SU-DHL-6 (cell line): Measurements from ENCODE around the gene SLC9A9.

Source experiments
- H2AFZ ChIP-seq: fragments of 200-600 bp; sonication (generic); 2 replicates; pipeline ENCODE4 v1.6.1; 2014; ENCODE audit warnings: low read depth, mild to moderate bottlenecking, moderate library complexity, mixed read lengths, antibody characterized with exemption, low read length; ENCODE audit not compliant: severe bottlenecking
- H3F3A ChIP-seq: fragments of 200-600 bp; shearing (Covaris generic); 2 replicates; pipeline ENCODE4 v1.6.0; 2016; ENCODE audit warnings: antibody characterized with exemption, mild to moderate bottlenecking; ENCODE audit not compliant: insufficient read depth
- H3K27ac ChIP-seq: fragments of 200-600 bp; sonication (generic); 2 replicates; pipeline ENCODE4 v1.5.1; 2016; ENCODE audit warnings: low read depth, mild to moderate bottlenecking, low read length, moderate library complexity, mixed read lengths
- H3K27me3 ChIP-seq: fragments of 200-600 bp; sonication (generic), shearing (Covaris generic); 2 replicates; pipeline ENCODE4 v1.6.0; 2014; ENCODE audit warnings: mild to moderate bottlenecking, low read length
- H3K36me3 ChIP-seq: fragments of 200-600 bp; sonication (generic); 2 replicates; pipeline ENCODE4 v1.6.1; 2014; ENCODE audit warnings: mild to moderate bottlenecking, low read length, mixed read lengths
- H3K4me2 ChIP-seq: fragments of 300-600, 200-600 bp; shearing (Covaris generic), sonication (generic); 2 replicates; pipeline ENCODE4 v1.6.0; 2014; ENCODE audit warnings: low read length, low read depth, mild to moderate bottlenecking; ENCODE audit not compliant: poor library complexity, severe bottlenecking
- H3K4me3 ChIP-seq: fragments of 200-600 bp; sonication (generic); 2 replicates; pipeline ENCODE4 v1.5.1; 2014; ENCODE audit warnings: antibody characterized with exemption, low read length, mild to moderate bottlenecking, mixed read lengths; ENCODE audit not compliant: insufficient read depth, poor library complexity, severe bottlenecking
- H3K79me2 ChIP-seq: fragments of 200-600 bp; sonication (generic); 2 replicates; pipeline ENCODE4 v1.6.1; 2014; ENCODE audit warnings: mild to moderate bottlenecking, low read length, moderate library complexity; ENCODE audit not compliant: insufficient read depth
- H3K9ac ChIP-seq: fragments of 200-600 bp; sonication (generic); 2 replicates; pipeline ENCODE4 v1.7.0; 2014; ENCODE audit warnings: mild to moderate bottlenecking, low read length
- H3K9me2 ChIP-seq: fragments of 200-600 bp; sonication (generic); replicated peaks from 2 replicates; pipeline ENCODE4 v1.6.1; 2014; ENCODE audit warnings: low read length; ENCODE audit not compliant: insufficient read depth
- H3K9me3 ChIP-seq: fragments of 200-600 bp; sonication (generic); 2 replicates; pipeline ENCODE4 v1.6.1; 2014; ENCODE audit warnings: low read length, mixed read lengths; ENCODE audit not compliant: insufficient read depth
- H4K20me1 ChIP-seq: fragments of 200-600 bp; sonication (generic); 2 replicates; pipeline ENCODE4 v1.6.1; 2014; ENCODE audit warnings: low read depth, mild to moderate bottlenecking, antibody characterized with exemption, low read length, moderate library complexity, mixed read lengths
- CTCF ChIP-seq: fragments of 200-600 bp; sonication (generic); IDR thresholded peaks from one replicate; pipeline ENCODE4 v1.5.1; 2017; ENCODE audit warnings: antibody characterized with exemption, mild to moderate bottlenecking, low read length, moderate library complexity; ENCODE audit not compliant: insufficient read depth, poor library complexity, severe bottlenecking
- EZH2phosphoT487 ChIP-seq: fragments of 200-600 bp; sonication (generic), shearing (Covaris generic); conservative IDR thresholded peaks from 2 replicates; pipeline ENCODE4 v1.6.1; 2018; ENCODE audit warnings: mild to moderate bottlenecking, antibody characterized with exemption, low read length, moderate library complexity, mixed read lengths

Gene SLC9A9

GRCh38 chr3:143479727-143480126 is 368.5 kb downstream of the SLC9A9 start:
- H4K20me1 ChIP-seq, result no peaks in the 10 kb centered on the region
- H3K9me3 ChIP-seq, result no peaks in the 10 kb centered on the region
- H2AFZ ChIP-seq, result no peak overlapping the region
- H3K27ac ChIP-seq, result no peak overlapping the region
- H3K79me2 ChIP-seq, result no peaks in the 10 kb centered on the region
- no peak for TF ChIP-seq CTCF
- H3K4me2 ChIP-seq, result no peak overlapping the region
- H3F3A ChIP-seq, result no peaks in the 10 kb centered on the region
- H3K4me3 ChIP-seq, result no peak overlapping the region
- no peaks in the 10 kb centered on the region for H3K27me3 ChIP-seq
- H3K36me3 ChIP-seq, result no peaks in the 10 kb centered on the region
- no peak overlapping the region for H3K9ac ChIP-seq
- H3K9me2 ChIP-seq, result no peaks in the 10 kb centered on the region

- no peaks in the 10 kb centered on the region for H3K79me2 ChIP-seq
- H3K4me2 ChIP-seq, result no peak overlapping the region
- H3K36me3 ChIP-seq, result no peaks in the 10 kb centered on the region
- no peak overlapping the region for H3K4me3 ChIP-seq
- H3K9me3 ChIP-seq, result no peaks in the 10 kb centered on the region
- no peak overlapping the region for H3K9ac ChIP-seq
- no peak overlapping the region for H2AFZ ChIP-seq
- H4K20me1 ChIP-seq, result no peaks in the 10 kb centered on the region
- TF ChIP-seq CTCF, result no peak
- no peak for TF ChIP-seq EZH2phosphoT487
- H3F3A ChIP-seq, result no peaks in the 10 kb centered on the region
- no peak overlapping the region for H3K27ac ChIP-seq
- H3K27me3 ChIP-seq, result no peaks in the 10 kb centered on the region
- H3K9me2 ChIP-seq, result no peaks in the 10 kb centered on the region
Measured at GRCh38 chr3:143478115-143478693, 370.1 kb downstream of the SLC9A9 start.

- Histone ChIP-seq H2AFZ (no peak overlapping the region), H3F3A (no peaks in the 10 kb centered on the region), H3K9ac (no peak overlapping the region), H3K9me3 (no peaks in the 10 kb centered on the region), H3K27ac (no peak overlapping the region), H3K27me3 (no peaks in the 10 kb centered on the region), H3K4me3 (no peak overlapping the region), H3K9me2 (no peaks in the 10 kb centered on the region), H3K4me2 (no peak overlapping the region), H4K20me1 (no peaks in the 10 kb centered on the region), H3K79me2 (no peaks in the 10 kb centered on the region), H3K36me3 (no peaks in the 10 kb centered on the region)
- no peak for TF ChIP-seq EZH2phosphoT487
- TF ChIP-seq CTCF, result no peak
Measured at GRCh38 chr3:143476965-143477640, 371.2 kb downstream of the SLC9A9 start.
